Measurements from ENCODE around the gene TMEM256.

The TMEM256 gene

DNA sequence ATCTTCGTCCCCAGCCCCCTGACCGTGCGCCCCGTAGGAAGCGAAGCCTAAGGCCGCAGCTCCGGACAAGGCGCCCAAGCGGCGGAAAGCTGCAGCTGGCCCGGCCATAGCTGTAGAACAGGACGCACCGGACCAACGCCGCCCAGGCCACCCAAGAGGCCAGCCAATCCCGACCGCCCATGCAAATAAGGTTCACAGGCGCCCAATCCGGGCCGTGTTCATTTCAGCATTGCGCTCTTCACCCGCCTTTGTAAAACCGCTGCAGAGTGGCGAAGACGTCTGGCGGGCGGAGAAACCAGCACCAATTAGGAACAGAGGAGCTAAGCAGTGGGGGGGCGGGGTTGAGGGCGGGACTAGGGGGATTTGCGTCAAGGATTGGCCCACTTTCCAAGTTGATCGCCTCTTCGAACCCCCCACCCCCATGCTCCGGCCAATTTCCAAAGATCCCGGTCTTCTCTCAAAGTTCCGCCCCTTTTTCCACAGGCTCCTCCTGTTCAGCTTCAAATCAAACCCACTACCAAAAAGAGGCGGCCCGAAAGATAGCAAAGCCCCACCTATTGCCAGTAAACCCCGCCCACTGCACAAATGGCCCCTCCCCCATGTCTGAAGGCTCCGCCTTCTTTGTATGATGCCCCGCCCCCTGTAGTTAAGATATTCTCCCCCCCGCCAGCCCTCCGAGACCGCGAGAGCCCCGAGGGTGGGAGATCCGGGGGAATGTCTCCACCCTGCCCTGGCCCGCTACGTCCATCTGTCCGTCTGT lies at the start of gene TMEM256:
Gene TMEM256 (minus strand): TSS at position 121 of the 760 bp plus-strand sequence. CDS start 13 bp downstream, at position 108.
- peak; percentile 97 for DNase-seq (ENCODE audit: low spot score)

DNA sequence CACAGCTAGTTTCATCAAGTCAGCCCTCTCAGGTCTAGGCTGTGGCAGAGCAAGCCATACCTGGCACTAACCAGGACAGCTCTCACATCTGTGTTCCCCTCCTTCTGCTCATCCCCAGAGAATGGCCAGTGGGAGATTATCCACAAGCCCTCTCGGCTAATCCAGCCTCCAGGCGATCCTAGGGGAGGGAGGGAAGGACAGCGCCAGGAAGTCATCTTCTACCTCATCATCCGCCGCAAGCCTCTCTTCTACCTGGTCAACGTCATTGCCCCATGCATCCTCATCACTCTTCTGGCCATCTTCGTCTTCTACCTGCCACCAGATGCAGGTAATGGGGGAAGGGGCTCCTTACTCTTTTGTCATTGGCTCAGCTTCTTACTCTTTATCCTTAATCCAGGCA lies 44.6 kb upstream of the TMEM256 start:
- DNase-seq (ENCODE audit: low spot score): no peak

GRCh38 chr17:7445619-7445968 lies 41.7 kb upstream of the TMEM256 start:
- no peak for DNase-seq (ENCODE audit: low spot score)

DNA sequence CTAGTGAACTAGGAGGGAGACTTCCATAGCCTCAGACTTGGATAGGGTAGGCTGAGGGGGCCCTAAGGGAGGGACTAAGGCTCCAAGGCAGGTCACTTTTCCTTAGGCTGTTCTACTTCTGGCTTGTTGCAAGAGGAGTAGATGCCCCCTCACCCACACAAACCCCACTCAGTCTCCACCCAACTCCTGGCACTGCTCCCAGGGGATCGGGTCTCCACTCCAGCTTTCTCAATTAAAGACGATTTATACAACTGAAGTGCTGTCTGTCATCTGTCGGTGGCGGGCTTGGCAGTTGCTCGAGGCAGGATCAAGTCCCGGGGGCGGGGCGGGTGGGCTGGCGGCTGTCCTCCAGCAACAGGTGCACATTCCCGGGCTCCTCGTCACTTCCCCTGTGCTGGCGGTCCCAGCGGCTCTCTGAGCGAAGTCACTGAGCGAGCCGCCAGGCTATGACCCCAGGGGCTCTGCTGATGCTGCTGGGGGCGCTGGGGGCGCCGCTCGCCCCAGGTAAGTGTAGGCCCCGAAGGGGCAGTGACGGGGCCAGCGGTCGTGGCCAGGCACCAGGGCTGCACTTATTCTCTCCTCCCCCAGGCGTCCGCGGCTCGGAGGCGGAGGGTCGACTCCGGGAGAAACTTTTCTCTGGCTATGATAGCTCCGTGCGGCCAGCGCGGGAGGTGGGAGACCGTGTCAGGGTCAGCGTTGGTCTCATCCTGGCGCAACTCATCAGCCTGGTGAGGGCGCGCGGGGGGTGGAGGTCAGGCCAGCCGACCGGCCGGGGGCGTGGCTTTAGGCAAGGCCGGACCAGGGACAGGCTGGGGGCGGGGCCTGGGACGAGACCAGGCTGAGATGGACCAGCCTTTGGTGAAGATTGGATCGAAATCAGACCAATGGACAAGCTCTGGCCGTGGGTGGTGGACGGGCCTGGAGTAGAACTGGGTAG lies 41.1 kb upstream of the TMEM256 start, which contains the start of gene CHRNB1:
Gene CHRNB1 (plus strand): TSS at position 380 of the 937 bp plus-strand sequence. CDS start 67 bp downstream, at position 447.
- peak; percentile 81 for DNase-seq (ENCODE audit: low spot score)

GRCh38 chr17:7443499-7444485 lies 39.9 kb upstream of the TMEM256 start:
- peak; percentile 56 for DNase-seq (ENCODE audit: low spot score)

GRCh38 chr17:7442142-7442541 lies 38.2 kb upstream of the TMEM256 start:
- DNase-seq (ENCODE audit: low spot score): no peak

DNA sequence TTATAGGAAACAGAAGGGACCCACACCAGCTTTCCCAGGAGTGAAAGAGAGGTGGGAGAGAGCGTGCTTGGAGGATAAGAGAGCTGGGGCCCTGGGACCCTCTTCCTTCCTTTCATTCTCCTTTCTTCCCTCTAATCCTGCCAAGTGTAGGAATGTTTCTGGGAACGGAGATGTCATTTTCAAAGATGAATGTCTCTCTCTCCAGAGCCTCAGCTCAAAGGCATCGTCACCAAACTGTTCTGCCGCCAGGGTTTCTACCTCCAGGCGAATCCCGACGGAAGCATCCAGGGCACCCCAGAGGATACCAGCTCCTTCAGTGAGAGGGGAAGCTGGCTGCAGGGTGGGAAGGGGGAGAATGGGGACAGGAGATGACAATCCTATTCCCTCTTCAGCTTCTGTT lies 37.4 kb upstream of the TMEM256 start:
- DNase-seq (ENCODE audit: low spot score): no peak

GRCh38 chr17:7440834-7441195 lies 36.9 kb upstream of the TMEM256 start:
- no peak for DNase-seq (ENCODE audit: low spot score)

- DNase-seq (ENCODE audit: low spot score): no peak
These were observed 36.4 kb upstream of the TMEM256 start for GRCh38 chr17:7440113-7440833.

DNA sequence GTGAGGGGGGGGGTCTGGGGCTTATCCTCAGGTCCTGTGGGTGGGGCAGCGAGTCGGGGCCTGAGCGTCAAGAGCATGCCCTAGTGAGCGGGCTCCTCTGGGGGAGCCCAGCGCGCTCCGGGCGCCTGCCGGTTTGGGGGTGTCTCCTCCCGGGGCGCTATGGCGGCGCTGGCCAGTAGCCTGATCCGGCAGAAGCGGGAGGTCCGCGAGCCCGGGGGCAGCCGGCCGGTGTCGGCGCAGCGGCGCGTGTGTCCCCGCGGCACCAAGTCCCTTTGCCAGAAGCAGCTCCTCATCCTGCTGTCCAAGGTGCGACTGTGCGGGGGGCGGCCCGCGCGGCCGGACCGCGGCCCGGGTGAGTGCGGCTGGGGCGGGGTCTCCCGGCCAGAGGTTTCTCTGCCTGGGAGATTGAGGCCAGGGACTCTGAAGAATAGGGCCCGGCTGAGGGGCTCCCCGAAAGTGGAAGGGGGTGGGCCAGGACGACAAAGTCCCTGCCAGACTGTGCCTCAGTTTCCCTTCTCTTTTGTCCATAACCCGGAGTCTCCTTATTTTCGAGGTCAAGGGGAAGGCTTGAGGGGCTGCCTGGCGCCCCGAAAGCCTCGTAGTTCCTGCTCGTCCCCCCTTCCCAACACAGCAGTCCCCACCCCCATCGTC lies 35.7 kb upstream of the TMEM256 start, which contains the start of gene FGF11:
Gene FGF11 (plus strand): TSS at position 51 of the 651 bp plus-strand sequence. CDS start 109 bp downstream, at position 160.
- DNase-seq (ENCODE audit: low spot score): no peak

GRCh38 chr17:7438656-7439460 lies 35.0 kb upstream of the TMEM256 start:
- no peak for DNase-seq (ENCODE audit: low spot score)

DNA sequence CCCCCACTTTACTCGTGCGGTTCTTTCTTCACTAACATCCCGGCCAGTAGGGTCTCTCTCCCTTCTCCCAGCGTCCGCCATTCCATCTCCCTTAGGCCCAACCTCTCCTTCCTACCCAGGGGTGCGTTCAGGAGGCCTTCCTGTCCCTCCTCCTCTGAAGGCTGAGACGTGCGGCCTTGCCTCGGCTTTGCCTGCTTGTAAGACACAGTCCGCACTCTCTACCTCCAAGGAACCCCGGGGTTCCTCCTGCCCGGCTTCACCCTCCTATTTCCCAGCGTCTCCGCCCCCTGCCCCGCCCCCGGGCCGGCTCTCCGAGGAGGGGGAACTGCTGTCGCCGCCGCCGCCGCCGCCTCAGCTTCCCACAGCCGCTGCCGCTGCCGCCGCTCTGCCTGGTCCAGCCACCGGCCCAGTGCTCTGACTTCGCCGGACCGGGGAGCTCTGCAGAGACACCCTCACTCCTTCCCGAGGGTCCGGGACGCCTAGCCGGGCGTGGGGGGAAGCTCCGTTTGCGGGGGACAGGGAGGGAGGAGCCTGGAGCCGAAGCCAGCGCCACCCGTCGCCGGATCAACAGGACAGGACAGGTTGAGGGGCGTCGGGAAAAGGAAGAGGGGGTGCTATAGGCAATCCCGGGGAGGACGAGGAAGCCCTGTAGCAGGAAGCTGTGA lies 34.2 kb upstream of the TMEM256 start:
- DNase-seq (ENCODE audit: low spot score): no peak

- DNase-seq (ENCODE audit: low spot score): no peak
These were observed 33.5 kb upstream of the TMEM256 start for GRCh38 chr17:7437369-7437863.

DNA sequence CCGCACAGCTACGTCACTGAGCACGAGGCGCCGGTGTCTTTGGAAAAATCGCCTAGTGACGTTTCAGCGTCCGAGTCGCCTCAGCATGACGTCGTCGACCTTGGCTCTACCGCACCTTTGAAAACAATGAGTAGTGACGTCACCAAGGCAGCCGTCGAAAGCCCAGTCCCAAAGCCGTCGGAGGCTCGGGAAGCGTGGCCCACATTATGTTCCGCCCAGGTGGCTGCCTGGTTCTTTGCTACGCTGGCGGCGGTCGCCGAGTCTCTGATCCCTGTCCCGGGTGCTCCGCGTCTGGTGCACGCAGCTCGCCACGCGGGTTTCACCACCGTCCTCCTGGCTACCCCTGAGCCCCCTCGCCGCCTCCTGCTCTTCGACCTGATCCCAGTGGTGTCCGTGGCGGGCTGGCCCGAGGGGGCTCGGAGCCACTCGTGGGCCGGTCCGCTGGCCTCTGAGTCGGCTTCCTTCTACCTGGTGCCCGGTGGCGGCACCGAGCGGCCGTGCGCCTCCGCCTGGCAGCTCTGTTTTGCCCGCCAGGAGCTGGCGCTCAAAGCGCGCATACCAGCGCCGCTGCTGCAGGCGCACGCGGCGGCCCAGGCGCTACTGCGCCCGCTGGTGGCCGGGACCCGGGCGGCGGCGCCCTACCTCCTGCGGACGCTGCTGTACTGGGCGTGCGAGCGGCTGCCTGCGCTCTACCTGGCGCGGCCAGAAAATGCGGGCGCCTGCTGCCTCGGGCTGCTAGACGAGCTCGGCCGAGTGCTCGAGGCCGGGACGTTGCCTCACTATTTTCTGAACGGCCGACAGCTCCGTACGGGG lies 32.9 kb upstream of the TMEM256 start:
- peak; percentile 89 for DNase-seq (ENCODE audit: low spot score)

DNA sequence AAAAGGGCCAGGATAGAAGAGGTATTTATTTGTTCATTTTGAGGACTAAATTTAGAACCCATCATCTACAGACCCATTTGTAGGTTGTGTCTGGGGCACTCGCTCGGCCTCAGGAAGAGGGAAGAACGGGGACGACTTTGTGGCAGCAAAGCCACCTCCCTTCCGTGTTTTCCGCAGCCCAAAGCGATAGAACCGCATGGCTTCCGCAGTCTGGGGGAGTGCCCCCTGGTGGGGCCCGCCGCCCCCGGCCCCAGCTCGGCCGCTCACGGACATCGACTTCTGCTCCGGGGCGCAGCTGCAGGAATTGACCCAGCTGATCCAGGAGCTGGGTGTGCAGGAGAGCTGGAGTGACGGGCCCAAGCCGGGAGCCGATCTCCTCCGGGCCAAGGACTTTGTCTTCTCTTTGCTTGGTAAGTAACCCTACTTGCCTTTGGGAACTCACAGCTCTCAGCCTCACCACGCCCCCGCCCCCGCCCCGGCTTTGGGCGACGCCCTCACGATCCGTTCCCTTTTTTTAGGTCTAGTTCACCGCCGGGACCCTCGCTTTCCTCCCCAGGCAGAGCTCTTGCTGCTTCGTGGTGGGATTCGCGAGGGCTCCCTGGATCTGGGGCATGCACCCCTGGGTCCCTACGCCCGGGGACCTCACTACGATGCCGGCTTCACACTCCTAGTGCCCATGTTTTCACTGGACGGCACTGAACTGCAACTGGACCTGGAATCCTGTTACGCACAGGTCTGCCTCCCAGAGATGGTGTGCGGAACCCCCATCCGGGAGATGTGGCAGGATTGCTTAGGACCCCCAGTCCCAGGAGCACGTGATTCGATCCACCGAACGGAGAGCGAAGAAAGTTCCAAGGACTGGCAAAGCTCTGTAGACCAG lies 32.0 kb upstream of the TMEM256 start:
- no peak for DNase-seq (ENCODE audit: low spot score)

DNA sequence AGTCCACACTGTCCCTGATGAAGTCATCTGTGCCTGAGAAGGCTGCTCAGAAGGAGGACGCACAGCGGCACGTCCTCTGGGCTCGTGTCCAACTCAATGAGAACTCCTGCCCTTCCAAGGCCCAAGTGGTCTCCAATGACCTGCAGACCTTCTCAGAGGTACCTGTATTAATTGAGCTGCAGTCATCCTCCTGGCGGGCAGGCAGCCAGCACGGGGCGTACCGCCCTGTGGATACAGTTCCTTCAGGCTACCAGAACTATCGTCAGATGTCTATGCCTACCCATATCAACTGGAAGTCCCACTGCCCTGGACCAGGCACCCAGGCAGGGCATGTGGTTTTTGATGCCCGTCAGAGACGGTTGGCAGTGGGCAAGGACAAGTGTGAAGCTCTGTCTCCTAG lies 28.4 kb upstream of the TMEM256 start:
- DNase-seq (ENCODE audit: low spot score): no peak

GRCh38 chr17:7431231-7431630 lies 27.3 kb upstream of the TMEM256 start:
- DNase-seq (ENCODE audit: low spot score): no peak

All from AG08396 (cell line).